Stimulated activated CD4-positive, alpha-beta T cell treated with anti-CD3 and anti-CD28 coated beads, Interleukin-2, amount 100 ng/mL, for 48 hours (primary cell): ENCODE results near the gene TLNRD1.

ENCODE experiments used
- DNase-seq, 2 donors: peaks; one replicate each; pipeline ENCODE4 v3.0.0-alpha.2; 2020

Gene TLNRD1

GRCh38 chr15:81029414-81030300 is 28.9 kb downstream of the TLNRD1 start:
- no peak for DNase-seq

- no peak for DNase-seq
These were observed 29.6 kb downstream of the TLNRD1 start for GRCh38 chr15:81030301-81030750.

- DNase-seq = no peak
These were observed 30.5 kb downstream of the TLNRD1 start for GRCh38 chr15:81031203-81031602.

GRCh38 chr15:81032355-81032754 is 31.6 kb downstream of the TLNRD1 start:
- no peak for DNase-seq

- DNase-seq = no peak
These were observed 32.1 kb downstream of the TLNRD1 start for GRCh38 chr15:81032818-81033217.

GRCh38 chr15:81033508-81033907 is 32.8 kb downstream of the TLNRD1 start:
- DNase-seq = no peak

- DNase-seq = no peak
These were observed 37.4 kb downstream of the TLNRD1 start for GRCh38 chr15:81037952-81038743.

GRCh38 chr15:81038975-81039607 is 38.4 kb downstream of the TLNRD1 start:
- DNase-seq = no peak

- no peak for DNase-seq
These were observed 40.0 kb downstream of the TLNRD1 start for GRCh38 chr15:81040757-81041156.

- DNase-seq = no peak
These were observed 42.7 kb downstream of the TLNRD1 start for GRCh38 chr15:81043281-81043934.

- DNase-seq = no peak
These were observed 43.3 kb downstream of the TLNRD1 start for GRCh38 chr15:81043935-81044575.

GRCh38 chr15:81046290-81046689 is 45.6 kb downstream of the TLNRD1 start:
- no peak for DNase-seq

- DNase-seq = no peak
These were observed 47.2 kb downstream of the TLNRD1 start for GRCh38 chr15:81047928-81048327.

- DNase-seq = no peak
These were observed 49.1 kb downstream of the TLNRD1 start for GRCh38 chr15:81049835-81050234.

GRCh38 chr15:81050259-81050658 is 49.5 kb downstream of the TLNRD1 start:
- no peak for DNase-seq

GRCh38 chr15:81050805-81051204 is 50.1 kb downstream of the TLNRD1 start:
- DNase-seq = no peak

- no peak for DNase-seq
These were observed 51.3 kb downstream of the TLNRD1 start for GRCh38 chr15:81052046-81052445.

- DNase-seq = no peak
These were observed 52.9 kb downstream of the TLNRD1 start for GRCh38 chr15:81053621-81054020.

GRCh38 chr15:81054236-81054635 is 53.5 kb downstream of the TLNRD1 start:
- DNase-seq = no peak
